GM20000 (cell line): ENCODE results near the gene SLC25A45.

Experiments
- DNase-seq: peaks from one replicate; pipeline ENCODE4 v3.0.0; 2012; ENCODE audit warnings: low spot score
- TF ChIP-seq, protein P1 (sequence below): IDR thresholded peaks from 2 replicates; pipeline ENCODE4 v1.5.1; 2012; ENCODE audit warnings: mild to moderate bottlenecking, control low read depth; ENCODE audit errors: extremely low read depth, missing control alignments

Gene SLC25A45

DNA sequence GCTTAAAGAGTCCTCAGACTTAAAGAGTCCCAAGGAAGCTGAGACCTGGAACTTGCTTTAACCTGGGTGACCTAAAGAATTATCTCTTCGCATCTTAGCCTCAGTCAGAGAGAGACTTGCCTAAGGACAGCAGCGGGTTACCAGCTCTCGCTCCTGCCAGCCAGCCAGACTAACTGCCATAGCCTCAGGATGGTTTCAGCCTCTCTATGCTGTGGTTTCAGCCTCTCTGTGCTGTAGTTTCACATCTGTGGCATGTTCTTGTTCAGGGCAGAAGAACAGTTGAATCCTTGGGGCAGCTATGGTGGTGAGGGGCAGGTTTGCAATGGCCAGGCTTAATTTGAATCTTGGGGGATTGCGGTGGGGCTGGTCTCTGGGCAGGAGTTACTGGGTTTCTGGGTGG is 6.3 kb upstream of the SLC25A45 start:
- TF ChIP-seq, protein P1, sequence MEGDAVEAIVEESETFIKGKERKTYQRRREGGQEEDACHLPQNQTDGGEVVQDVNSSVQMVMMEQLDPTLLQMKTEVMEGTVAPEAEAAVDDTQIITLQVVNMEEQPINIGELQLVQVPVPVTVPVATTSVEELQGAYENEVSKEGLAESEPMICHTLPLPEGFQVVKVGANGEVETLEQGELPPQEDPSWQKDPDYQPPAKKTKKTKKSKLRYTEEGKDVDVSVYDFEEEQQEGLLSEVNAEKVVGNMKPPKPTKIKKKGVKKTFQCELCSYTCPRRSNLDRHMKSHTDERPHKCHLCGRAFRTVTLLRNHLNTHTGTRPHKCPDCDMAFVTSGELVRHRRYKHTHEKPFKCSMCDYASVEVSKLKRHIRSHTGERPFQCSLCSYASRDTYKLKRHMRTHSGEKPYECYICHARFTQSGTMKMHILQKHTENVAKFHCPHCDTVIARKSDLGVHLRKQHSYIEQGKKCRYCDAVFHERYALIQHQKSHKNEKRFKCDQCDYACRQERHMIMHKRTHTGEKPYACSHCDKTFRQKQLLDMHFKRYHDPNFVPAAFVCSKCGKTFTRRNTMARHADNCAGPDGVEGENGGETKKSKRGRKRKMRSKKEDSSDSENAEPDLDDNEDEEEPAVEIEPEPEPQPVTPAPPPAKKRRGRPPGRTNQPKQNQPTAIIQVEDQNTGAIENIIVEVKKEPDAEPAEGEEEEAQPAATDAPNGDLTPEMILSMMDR = no peak
- DNase-seq = no peak

DNA sequence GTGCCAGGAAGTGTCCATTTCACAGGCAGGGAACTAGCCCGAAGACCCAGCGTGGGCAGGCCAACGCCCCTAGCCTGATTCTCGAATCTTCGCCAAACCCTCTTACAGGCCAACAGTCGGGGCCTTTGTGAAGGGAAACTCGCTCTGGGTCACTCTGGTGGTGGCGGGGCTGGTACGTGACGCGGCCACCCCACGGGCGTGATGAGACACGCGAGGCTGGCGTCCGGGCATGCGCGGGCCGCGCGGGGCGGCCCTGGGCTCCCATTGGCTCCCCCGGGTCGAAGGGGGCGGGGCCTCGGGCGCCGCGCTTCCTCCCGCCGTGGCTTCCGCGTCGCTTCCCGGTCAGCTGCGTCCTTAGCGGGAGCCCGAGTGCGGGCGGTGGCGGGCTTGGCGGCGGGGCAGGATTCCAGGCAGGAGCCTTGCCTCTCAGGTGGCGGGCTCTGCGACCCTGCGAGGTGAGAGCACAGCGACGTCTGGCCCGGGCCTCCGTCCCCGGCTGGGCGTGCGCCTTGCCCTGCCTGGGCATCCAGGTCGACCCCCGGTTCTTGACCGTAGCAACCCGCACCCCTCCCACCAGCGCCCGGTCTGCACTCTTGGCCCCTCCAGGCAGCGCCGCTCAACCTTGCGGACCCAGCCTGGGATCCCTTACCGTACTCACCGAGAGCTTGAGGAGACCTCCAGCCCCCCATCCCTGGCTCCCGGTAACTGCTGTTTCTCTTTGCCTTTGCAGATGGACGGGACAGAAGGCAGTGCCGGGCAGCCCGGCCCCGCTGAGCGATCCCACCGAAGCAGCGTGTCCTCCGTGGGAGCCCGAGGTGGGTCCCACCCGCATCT is 4.1 kb upstream of the SLC25A45 start, which contains the start of gene FRMD8:
FRMD8 (plus strand) TSS at position 331 of the 834 bp plus-strand sequence; CDS start at position 731, 400 bp downstream.
- peak; percentile 98 for DNase-seq
- TF ChIP-seq, protein P1 = no peak

DNA sequence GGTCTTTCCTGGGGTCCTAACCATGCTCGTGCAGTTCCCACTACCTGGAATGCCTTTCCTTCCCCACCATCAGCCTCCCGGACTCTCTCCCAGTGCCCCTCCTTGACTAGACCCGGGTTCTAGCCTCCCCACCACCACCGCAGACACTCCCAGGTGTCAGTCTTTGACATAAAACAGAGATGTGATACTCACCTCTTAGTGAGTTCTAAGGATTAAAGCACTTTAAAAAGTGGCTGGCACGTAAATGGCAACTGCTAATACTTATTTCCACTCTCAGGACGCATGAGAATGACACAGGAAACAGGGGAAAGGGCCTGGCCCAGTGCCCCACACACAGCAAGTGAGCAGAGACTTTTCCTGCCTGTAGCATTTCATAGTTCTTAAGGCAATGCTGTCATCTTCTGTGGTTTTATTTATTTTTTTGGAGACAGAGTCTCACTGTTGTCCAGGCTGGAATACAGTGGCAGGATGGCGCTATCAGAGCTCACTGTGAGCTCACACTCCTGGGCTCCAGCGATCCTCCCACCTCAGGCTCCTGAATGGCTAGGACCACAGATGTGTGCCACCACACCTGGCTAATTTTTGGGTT is 1.9 kb upstream of the SLC25A45 start:
- TF ChIP-seq, protein P1 = no peak
- DNase-seq = no peak

DNA sequence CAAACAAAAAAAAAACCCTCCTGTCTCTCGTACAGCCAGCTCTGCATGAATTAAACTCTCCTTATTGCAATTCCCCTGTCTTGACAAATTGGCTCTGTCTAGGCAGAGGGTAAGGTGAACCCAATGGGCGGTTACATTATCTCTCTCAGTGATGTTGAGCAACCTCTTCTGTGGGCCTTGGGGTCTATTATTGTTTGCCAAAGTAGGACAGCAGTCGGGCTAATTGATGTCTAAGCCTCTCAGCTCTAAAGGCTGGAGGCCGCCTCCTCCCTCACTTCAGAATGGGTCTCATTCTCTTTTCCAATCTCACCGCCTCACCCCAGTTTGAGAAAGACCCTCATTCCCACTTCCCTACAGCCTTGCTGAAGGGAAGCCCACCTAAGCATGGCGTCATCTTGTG is 1.3 kb upstream of the SLC25A45 start:
- no peak for DNase-seq
- TF ChIP-seq, protein P1 = no peak

DNA sequence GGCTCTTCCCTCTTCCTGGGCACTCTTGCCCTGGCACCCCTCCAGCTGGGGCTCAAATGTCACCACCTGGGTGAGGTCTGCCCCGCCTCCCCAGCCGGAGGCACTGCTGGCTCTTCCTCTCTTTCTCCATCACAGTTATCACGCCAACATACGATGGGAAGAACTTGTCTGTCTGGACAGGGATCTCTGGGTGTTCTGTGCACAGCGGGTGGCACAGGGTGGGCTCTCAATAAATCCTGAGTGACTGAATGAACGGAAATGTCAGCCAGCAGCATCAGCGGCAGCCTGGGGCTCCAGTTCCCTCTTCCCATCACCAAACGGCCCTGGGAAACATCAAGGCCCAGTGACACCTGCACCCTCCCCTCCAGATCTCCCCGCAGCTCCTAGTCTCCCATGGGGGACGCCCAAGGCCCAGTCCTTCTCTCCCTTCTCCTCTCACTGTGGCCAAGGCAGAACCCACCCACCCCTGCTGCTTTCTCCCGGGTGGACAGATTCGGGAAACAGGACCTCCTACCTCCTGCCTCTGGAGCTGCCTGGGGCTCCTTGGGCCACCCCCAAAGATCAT is 440 bp upstream of the SLC25A45 start:
- no peak for DNase-seq
- TF ChIP-seq, protein P1 = no peak

DNA sequence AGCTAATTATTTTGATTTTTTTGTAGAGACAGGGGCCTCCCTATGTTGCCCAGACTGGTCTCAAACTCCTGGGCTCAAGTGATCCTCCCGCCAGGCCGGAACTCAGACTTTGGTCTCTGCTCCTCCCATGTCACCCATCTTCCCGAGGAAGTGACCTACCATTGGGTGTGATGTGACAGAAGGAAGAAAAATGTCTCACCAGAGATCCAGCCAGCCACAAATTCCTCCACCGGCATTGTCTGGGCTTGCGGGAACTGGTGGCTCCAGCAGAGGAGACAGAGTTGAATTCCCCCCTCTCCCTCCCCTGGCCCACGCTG is 772 bp downstream of the SLC25A45 start:
- peak; percentile 52 for DNase-seq
- TF ChIP-seq, protein P1 = no peak

DNA sequence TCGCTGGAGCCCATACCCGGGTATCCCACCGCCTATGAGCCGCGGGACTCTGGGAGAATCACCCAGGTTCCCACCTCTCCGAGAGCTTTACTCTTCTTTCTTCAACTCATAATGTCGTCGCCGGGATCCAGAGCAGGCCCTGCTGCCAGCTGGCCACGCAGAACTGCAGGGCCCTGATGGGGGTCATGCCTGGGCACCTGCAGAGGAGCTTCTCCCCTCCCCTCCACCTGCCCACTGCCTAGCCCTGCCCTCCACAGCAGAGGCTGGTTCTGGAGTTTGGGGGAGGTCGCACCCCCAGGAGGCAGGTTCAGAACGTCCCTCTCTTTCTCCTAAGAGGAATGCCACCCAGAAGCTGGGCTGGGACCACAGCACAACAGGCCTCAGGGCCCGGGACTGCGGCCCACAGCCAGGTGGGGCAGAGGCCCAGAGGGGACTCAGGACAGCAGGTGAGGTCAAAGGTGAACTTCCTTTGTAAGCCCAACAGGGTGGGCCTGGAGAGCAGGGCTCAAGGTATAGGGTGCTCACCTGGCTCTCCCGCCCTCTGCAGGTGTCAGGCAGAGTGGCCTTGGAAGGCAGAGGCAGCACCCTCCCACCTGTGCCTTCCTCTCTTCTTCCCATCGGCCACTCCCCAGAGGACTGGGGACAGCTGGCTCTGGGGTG is 1.9 kb downstream of the SLC25A45 start:
- TF ChIP-seq, protein P1 = no peak

More for the DNA sequence above, 1.9 kb downstream of the SLC25A45 start:
- DNase-seq = no peak
